ENCODE results near the gene SLC34A3.

SLC34A3 gene

GRCh38 chr9:137262909-137263285 lies 32.2 kb downstream of the SLC34A3 start:
- in situ Hi-C loops (cut with HindIII; ENCODE audit: low pct_unique_long_range_greater_than_20kb, low sequenced_read_pairs) = no loop called here
- DNase-seq (ENCODE audit: low read depth in 1 of 2, low spot score in 1 of 2) = no peak
- TF ChIP-seq JUND (IDR thresholded peaks at IDR 0.05; ENCODE audit: low read depth) = no peak

DNA sequence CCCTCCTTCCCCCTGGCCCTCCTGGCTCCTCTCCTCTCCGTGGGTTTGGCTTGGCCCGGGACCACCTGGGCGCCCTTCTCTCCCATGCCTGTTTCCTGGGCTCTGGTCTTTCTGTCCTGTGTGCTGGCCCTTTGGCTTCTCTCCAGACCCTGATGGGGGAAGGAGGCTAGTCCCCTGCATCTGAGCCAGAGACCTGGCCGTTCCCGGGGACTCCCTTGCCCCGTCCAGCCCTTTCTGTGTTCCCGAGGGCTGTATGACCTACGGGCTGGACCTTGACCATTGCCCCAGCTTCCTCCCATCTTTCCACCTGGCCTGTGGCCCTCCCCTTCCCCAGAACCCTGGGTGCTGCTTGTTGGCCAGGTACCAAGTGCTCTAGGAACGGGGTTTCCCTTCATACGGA lies 32.8 kb downstream of the SLC34A3 start:
- no peak for TF ChIP-seq JUND (IDR thresholded peaks at IDR 0.05; ENCODE audit: low read depth)
- in situ Hi-C loops (cut with HindIII; ENCODE audit: low pct_unique_long_range_greater_than_20kb, low sequenced_read_pairs) = no loop called here
- DNase-seq (ENCODE audit: low read depth in 1 of 2, low spot score in 1 of 2) = no peak

GRCh38 chr9:137264067-137264466 lies 33.4 kb downstream of the SLC34A3 start:
- no peak for TF ChIP-seq JUND (IDR thresholded peaks at IDR 0.05; ENCODE audit: low read depth)
- no peak for DNase-seq (ENCODE audit: low read depth in 1 of 2, low spot score in 1 of 2)
- in situ Hi-C loops (cut with HindIII; ENCODE audit: low pct_unique_long_range_greater_than_20kb, low sequenced_read_pairs) = no loop called here

DNA sequence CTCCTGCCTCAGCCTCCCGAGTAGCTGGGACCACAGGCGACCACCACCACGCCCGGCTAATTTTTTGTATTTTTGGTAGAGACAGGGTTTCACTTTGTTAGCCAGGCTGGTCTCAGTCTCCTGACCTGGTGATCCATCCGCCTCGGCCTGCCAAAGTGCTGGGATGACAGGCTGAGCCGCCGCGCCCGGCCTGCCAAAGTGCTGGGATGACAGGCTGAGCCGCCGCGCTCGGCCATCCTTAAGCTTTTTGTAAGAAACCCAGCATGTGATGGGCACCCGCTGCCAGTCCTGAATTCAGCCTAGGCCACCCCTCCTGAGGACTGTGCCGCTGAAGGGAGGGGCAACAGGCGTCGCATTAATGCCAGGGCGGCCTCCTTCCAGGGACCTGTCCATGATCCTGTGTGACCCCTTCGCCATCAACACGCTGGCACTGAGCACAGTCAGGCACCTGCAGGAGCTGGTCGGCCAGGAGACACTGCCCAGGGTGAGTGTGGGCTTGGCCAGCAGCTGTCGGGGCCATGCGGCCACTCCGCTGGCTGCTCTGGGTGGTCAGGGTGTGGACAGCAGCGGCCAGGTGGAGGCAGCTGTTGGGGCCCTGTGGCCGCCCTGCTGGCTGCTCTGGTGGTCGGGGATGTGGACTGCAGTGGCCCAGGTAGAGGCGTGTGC lies 34.9 kb downstream of the SLC34A3 start:
- in situ Hi-C loops (cut with HindIII; ENCODE audit: low pct_unique_long_range_greater_than_20kb, low sequenced_read_pairs) = no loop called here
- TF ChIP-seq JUND (IDR thresholded peaks at IDR 0.05; ENCODE audit: low read depth) = no peak
- DNase-seq (ENCODE audit: low read depth in 1 of 2, low spot score in 1 of 2) = no peak

DNA sequence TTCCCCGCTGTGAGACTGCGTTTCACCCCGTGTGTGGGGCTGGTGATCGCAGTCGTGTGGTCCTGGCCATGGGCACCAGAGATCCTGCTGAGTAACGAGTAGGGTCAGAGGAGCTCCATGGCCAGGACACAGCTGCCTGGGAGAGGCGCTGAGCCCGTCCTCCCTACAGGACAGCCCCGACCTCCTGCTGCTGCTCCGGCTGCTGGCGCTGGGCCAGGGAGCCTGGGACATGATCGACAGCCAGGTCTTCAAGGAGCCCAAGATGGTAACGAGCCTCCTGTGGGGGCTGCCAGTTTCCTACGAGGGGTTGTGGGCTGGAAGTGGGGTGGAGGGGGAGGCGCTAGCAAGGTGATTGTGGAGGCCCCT lies 35.4 kb downstream of the SLC34A3 start:
- no peak for TF ChIP-seq JUND (IDR thresholded peaks at IDR 0.05; ENCODE audit: low read depth)
- DNase-seq (ENCODE audit: low read depth in 1 of 2, low spot score in 1 of 2) = no peak
- in situ Hi-C loops (cut with HindIII; ENCODE audit: low pct_unique_long_range_greater_than_20kb, low sequenced_read_pairs) = no loop called here

- no peak for TF ChIP-seq JUND (IDR thresholded peaks at IDR 0.05; ENCODE audit: low read depth)
- in situ Hi-C loops (cut with HindIII; ENCODE audit: low pct_unique_long_range_greater_than_20kb, low sequenced_read_pairs) = no loop called here
- no peak for DNase-seq (ENCODE audit: low read depth in 1 of 2, low spot score in 1 of 2)
Measured at GRCh38 chr9:137266585-137267453, 36.1 kb downstream of the SLC34A3 start.

- no peak for TF ChIP-seq JUND (IDR thresholded peaks at IDR 0.05; ENCODE audit: low read depth)
- in situ Hi-C loops (cut with HindIII; ENCODE audit: low pct_unique_long_range_greater_than_20kb, low sequenced_read_pairs) = no loop called here
- DNase-seq (ENCODE audit: low read depth in 1 of 2, low spot score in 1 of 2) = no peak
Measured at GRCh38 chr9:137267933-137268355, 37.2 kb downstream of the SLC34A3 start.

DNA sequence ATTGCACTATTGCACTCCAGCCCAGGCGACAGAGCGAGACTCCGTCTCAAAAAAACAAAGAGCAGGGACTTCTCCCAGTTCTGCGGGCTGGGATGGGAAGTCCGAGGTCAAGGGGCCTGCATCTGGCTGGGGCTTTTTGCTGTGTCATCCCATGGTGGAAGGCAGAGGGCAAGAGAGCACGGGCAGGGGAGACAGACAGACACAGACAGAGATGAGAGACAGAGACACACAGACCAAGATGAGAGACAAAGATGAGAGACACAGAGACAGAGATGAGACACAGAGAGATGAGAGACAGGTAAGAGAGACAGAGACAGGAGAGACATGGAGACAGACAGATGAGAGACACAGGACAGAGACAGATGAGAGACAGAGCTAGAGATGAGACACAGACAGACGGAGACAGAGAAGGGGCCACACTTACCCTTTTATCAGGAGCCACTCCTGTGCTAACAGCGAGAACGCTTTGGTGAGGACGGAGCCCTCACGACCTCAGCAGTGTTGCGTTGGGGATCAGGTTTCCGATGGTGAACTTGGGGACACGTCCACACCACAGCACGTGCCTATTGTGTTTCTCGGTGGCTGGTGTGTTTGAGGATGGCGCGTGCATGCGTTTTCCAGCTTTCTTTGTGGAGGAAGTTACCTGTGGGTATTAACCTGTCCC lies 38.0 kb downstream of the SLC34A3 start:
- in situ Hi-C loops (cut with HindIII; ENCODE audit: low pct_unique_long_range_greater_than_20kb, low sequenced_read_pairs) = no loop called here
- no peak for TF ChIP-seq JUND (IDR thresholded peaks at IDR 0.05; ENCODE audit: low read depth)
- DNase-seq (ENCODE audit: low read depth in 1 of 2, low spot score in 1 of 2) = no peak

DNA sequence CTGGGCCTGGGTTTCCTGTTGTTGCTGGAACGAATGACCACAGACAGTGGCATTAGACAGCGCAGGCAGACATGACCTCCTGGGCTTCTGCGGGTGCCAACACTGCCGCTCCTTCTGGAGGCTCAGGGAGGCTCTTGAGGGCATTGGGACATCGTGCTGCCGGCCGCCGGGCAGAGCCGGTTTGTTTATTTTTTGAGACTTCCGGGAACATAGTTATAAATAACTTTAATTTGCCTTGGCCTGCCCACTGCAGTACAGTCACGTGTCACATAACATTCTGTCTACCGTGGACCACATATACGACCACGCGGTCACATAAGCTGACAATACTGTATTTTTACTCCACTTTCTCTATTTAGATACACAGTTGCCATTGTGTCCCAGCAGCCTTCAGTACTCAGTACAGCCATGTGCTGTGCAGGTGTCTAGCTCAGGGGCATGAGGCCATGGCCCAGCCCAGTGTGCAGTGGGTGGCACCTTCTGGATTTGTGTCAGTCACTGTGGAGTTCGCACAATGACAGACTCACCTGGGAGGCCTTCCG lies 38.6 kb downstream of the SLC34A3 start:
- peak; percentile 88 to 93 for DNase-seq (ENCODE audit: low read depth in 1 of 2, low spot score in 1 of 2)
- in situ Hi-C loops (cut with HindIII; ENCODE audit: low pct_unique_long_range_greater_than_20kb, low sequenced_read_pairs) = no loop called here
- TF ChIP-seq JUND (IDR thresholded peaks at IDR 0.05; ENCODE audit: low read depth) = no peak

GRCh38 chr9:137270929-137271695 lies 40.4 kb downstream of the SLC34A3 start:
- no peak for TF ChIP-seq JUND (IDR thresholded peaks at IDR 0.05; ENCODE audit: low read depth)
- no peak for DNase-seq (ENCODE audit: low read depth in 1 of 2, low spot score in 1 of 2)
- in situ Hi-C loops (cut with HindIII; ENCODE audit: low pct_unique_long_range_greater_than_20kb, low sequenced_read_pairs) = no loop called here

GRCh38 chr9:137271696-137272076 lies 41.0 kb downstream of the SLC34A3 start:
- in situ Hi-C loops (cut with HindIII; ENCODE audit: low pct_unique_long_range_greater_than_20kb, low sequenced_read_pairs) = no loop called here

More at GRCh38 chr9:137271696-137272076, 41.0 kb downstream of the SLC34A3 start:
- no peak for TF ChIP-seq JUND (IDR thresholded peaks at IDR 0.05; ENCODE audit: low read depth)
- DNase-seq (ENCODE audit: low read depth in 1 of 2, low spot score in 1 of 2) = no peak

Data from T47D (cell line).